OCI-M1 (cell line): Measurements from ENCODE around the gene LCN6.

Experiments used
- DNase-seq: peaks from one replicate; lab custom pipeline; 2025; lab: John Stamatoyannopoulos, UW

LCN6 gene

GRCh38 chr9:136743639-136744211 is 4.6 kb downstream of the LCN6 start:
- no peak for DNase-seq

- DNase-seq, result no peak
Observed at GRCh38 chr9:136742591-136743391, 5.5 kb downstream of the LCN6 start, which contains the start of gene LCN10. Gene LCN10, minus strand, starts transcription at chr9:136742940. Its CDS starts 37 bp downstream, at chr9:136742903.

GRCh38 chr9:136741883-136742571 is 6.3 kb downstream of the LCN6 start:
- DNase-seq, result no peak

GRCh38 chr9:136740971-136741882 is 7.1 kb downstream of the LCN6 start:
- DNase-seq, result no peak

- DNase-seq, result no peak
Observed at GRCh38 chr9:136740491-136740890, 7.8 kb downstream of the LCN6 start.

GRCh38 chr9:136740069-136740468 is 8.3 kb downstream of the LCN6 start:
- DNase-seq, result no peak

GRCh38 chr9:136739509-136739908 is 8.8 kb downstream of the LCN6 start:
- no peak for DNase-seq

GRCh38 chr9:136738960-136739359 is 9.4 kb downstream of the LCN6 start:
- no peak for DNase-seq

GRCh38 chr9:136735812-136736480 is 12.4 kb downstream of the LCN6 start:
- no peak for DNase-seq

- DNase-seq, result no peak
Observed at GRCh38 chr9:136734837-136735496, 13.4 kb downstream of the LCN6 start.

- DNase-seq, result no peak
Observed at GRCh38 chr9:136733611-136734010, 14.7 kb downstream of the LCN6 start.

- DNase-seq, result no peak
Observed at GRCh38 chr9:136732444-136733178, 15.7 kb downstream of the LCN6 start.

GRCh38 chr9:136729926-136730325 is 18.4 kb downstream of the LCN6 start:
- no peak for DNase-seq

GRCh38 chr9:136729144-136729543 is 19.2 kb downstream of the LCN6 start:
- peak; percentile 55 for DNase-seq

- DNase-seq, result peak; percentile 55
Observed at GRCh38 chr9:136728548-136729123, 19.7 kb downstream of the LCN6 start.

- DNase-seq, result peak; percentile 91
Observed at GRCh38 chr9:136728080-136728547, 20.2 kb downstream of the LCN6 start.

GRCh38 chr9:136726631-136727191 is 21.6 kb downstream of the LCN6 start:
- peak; percentile 82 for DNase-seq

GRCh38 chr9:136726118-136726517 is 22.2 kb downstream of the LCN6 start:
- DNase-seq, result no peak

GRCh38 chr9:136725612-136726011 is 22.7 kb downstream of the LCN6 start:
- no peak for DNase-seq
